Measurements from ENCODE around the gene RPL10.

DNA sequence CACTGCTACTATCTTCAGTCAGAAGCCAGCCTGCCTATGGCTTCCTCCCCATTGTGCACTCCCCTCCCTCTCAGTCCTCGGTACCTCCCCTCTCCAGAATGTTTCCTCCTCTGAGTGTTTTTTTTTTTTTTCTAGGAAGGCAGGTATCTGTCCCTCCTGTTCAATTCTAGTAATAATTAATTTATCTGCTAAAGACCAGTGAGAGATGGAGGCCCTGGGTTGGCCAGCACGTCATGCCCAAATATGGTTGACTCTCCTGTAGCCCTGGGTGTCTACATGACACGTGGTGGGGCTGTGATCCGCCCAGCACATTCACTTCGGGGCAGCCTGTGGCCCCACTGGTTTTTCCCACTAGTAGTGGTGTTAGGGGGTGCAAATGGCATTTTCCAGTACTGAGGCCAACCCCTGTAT is 25.6 kb upstream of the RPL10 start:
- TF ChIP-seq POLR2A (IDR thresholded peaks at IDR 0.05; ENCODE audit: low read depth) (no peak), POLR2AphosphoS5 (IDR thresholded peaks at IDR 0.05) (peak in 1 of 2 donors; percentile 51)
- TF ChIP-seq, protein P1, sequence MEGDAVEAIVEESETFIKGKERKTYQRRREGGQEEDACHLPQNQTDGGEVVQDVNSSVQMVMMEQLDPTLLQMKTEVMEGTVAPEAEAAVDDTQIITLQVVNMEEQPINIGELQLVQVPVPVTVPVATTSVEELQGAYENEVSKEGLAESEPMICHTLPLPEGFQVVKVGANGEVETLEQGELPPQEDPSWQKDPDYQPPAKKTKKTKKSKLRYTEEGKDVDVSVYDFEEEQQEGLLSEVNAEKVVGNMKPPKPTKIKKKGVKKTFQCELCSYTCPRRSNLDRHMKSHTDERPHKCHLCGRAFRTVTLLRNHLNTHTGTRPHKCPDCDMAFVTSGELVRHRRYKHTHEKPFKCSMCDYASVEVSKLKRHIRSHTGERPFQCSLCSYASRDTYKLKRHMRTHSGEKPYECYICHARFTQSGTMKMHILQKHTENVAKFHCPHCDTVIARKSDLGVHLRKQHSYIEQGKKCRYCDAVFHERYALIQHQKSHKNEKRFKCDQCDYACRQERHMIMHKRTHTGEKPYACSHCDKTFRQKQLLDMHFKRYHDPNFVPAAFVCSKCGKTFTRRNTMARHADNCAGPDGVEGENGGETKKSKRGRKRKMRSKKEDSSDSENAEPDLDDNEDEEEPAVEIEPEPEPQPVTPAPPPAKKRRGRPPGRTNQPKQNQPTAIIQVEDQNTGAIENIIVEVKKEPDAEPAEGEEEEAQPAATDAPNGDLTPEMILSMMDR (IDR thresholded peaks at IDR 0.05): no peak
